Hematopoietic multipotent progenitor cell (in vitro differentiated cells): ENCODE results near the gene HIVEP2. TPM values are rescaled to one million over a fixed set of nuclear protein-coding genes. Genes with fewer than 3 reads are reported as not detected.

Experiments
- DNase-seq, 3 donors: peaks; one replicate each; pipeline ENCODE4 v3.0.0-alpha.2; 2011 to 2015; ENCODE audit warnings: low read depth in 2 of 3, low spot score in 2 of 3
- total RNA-seq: library from RNA; depleted of rRNA; stranded (reverse); fragments of >200 nt; gene quantifications from one replicate; pipeline ENCODE4 v1.2.3, GENCODE V29; 2012

Gene HIVEP2
- total RNA-seq, 1 donor, result 12.4 TPM

DNA sequence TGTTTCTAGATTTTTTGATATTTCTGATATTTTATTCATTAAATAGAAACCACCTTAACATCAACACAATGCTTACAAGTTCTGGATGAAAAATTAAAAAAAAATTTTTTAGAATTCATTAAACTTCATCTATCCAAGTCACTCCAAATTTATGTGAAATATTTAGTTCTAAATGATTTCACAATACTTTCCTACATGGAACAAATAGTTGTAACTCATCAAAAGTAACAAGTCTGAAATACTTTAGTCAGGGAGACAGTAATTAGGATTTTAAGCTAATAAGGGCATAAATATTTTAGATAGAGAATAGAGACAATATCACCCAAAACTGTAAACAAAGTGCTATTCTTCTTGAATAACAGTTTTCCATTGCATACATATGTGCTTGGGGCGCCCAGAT lies 147.8 kb downstream of the HIVEP2 start:
- no peak for DNase-seq

DNA sequence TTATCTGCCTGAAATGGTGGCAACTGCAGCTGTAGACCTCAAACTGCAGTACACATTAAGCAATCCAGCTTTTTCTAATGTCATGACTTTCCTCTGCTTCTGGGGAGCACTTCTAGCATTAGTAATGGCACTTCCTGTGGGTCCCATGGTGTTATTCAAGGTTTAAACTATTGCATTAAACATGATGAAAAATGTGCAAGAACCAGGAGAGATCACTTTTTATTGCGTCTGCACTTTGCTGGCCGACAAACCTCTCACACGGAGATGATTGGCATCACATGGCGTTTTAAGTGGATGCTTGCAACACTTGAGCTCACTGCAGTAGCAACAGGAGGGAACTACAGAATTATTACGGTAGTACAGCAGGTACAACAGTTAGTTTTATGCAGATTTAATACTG lies 148.4 kb downstream of the HIVEP2 start:
- no peak for DNase-seq

DNA sequence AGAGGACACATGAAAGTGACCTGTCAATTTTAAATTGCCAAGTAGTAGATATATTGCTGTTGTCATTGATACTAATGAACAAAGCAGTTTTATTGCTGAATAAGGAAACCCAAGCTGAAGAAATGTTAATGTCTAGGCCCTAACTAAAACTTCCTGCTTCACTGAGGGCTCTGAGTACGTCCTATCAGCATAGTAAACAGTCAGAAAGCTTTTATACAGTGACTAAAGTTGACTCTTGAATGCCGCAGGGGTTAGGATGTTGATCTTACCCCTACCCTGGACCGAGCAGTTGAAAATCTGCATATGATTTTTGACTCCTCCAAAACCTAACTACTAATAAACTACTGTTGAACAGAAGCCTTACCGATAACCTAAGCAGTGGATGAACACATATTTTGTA lies 149.0 kb downstream of the HIVEP2 start:
- DNase-seq, result no peak

DNA sequence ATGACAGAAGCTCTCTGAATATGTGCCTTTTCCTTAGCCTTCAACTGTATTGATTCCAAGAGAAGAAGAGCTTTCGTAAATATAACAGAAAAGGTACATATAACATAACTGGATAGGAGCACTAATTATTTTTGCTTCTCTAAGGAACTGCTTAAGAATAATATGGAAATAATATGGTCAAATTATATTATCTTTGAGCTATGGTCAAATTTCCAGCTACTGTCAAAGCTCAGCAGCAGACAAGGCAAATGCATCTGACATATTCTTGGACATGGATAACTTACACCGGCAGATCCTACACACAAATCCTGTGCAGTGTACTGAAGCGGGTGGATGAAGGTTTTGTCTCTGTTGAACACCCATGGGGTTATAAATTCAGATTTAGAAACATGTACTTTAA lies 150.6 kb downstream of the HIVEP2 start:
- DNase-seq, result no peak

DNA sequence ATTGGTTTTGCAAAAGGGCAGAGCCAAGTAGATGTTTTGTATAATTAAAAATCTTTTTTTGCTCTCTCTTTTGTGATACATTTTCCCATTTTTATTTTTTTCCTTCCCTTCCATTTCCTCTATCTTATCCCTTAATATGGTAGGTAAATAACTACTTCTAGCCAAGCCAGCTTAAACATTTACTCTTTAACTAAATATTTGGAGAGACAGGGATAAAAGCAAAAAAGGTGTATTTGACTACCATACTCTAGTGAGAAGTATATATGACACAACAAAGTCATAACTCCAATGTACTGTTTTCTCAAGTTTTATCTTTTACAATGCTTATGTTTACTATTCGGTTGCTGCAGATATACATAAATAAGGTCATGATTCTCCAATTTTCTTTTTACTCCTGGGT lies 154.7 kb downstream of the HIVEP2 start:
- DNase-seq, result no peak

DNA sequence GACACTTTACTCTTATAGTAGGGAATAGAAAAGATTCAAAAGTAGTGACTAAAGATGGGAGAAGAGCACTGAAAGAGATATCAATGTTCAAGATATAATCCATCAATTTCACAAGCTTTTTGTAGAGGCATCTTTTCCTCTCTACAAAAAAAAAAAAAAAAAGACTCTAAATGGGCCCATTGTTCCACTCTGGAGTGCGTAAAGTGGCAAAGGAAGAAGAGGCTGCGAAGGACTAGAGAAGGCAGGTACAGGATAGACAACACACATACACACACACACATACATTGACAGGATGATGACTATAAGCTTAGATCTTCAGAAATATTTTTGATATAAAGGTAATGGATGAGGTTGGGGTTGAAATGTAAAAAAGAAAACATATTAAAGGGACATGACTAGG lies 157.6 kb downstream of the HIVEP2 start:
- no peak for DNase-seq

DNA sequence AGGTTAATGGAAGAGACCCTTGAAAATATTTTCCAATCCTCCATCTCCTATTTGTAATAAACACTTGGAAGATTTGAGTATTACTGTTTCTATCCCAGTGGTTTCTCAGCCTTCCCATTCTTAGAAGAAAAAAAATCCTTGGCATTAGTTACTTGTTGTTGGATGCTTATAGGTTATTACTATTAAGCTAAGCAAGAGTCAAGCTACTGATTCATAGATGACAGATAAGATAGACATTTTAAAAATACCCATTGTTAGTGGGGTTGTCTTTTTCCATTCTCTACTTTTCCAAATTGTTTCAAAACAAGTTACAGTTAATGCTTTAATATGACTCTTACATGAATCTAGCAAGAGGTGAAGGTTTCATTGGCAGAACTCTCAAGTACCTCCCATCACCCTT lies 158.5 kb downstream of the HIVEP2 start:
- DNase-seq, result no peak

DNA sequence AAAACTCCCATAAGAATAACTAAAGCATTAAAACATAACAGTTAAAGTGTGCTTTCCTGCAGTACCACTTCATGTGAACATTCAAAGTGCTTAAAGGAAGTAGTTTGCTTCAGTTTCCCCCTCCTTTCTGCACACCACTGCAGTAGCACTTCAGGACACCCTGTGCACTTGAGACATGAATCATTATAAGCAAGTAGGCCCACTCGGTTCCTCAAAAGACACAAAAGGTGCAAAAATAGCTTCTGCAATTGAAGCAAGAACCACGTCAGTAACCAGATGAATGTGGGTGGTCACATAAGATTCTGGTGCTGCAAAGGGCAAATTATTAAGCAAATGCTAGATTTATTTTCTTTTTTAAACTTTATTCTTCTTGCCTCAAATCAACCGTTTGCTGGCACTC lies 160.6 kb downstream of the HIVEP2 start:
- peak in 2 of 3 donors; percentile 51 to 74 for DNase-seq

DNA sequence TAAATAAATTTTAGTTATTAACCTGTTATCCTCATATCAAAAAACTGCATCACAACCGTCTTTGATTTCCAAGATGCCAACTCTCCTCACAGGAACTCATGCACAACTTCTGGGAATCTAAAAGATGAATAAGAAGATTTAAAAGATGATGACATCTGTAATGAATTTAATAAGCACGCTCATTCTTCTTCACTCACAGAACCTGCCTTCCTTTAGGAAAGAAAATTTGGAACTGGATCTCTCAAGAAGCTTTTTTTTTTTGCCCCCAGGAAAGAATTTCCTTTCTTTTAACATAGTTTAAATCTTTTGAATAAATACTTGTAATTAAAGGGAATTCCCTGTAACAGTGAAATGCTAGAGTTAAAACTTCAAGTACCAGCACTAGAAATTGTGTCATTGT lies 161.5 kb downstream of the HIVEP2 start:
- no peak for DNase-seq

DNA sequence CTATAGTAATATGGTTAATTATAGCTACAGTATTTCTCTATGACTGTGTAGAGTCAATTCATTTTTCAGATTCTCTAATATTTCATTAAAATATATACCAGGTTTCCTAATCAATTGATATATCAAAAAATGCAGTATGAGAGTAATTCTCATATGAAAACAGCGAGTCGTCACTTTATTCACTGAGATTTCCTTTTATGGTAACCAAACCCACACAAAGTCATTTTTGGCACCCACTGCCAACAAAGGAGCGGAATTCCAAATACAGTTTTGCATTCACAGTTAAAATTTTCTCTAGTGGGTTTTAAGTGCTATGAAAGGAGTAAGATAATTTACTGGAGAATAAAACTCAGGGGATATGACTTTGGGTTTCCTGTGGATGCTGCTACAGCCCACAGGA lies 163.8 kb downstream of the HIVEP2 start:
- DNase-seq, result no peak

DNA sequence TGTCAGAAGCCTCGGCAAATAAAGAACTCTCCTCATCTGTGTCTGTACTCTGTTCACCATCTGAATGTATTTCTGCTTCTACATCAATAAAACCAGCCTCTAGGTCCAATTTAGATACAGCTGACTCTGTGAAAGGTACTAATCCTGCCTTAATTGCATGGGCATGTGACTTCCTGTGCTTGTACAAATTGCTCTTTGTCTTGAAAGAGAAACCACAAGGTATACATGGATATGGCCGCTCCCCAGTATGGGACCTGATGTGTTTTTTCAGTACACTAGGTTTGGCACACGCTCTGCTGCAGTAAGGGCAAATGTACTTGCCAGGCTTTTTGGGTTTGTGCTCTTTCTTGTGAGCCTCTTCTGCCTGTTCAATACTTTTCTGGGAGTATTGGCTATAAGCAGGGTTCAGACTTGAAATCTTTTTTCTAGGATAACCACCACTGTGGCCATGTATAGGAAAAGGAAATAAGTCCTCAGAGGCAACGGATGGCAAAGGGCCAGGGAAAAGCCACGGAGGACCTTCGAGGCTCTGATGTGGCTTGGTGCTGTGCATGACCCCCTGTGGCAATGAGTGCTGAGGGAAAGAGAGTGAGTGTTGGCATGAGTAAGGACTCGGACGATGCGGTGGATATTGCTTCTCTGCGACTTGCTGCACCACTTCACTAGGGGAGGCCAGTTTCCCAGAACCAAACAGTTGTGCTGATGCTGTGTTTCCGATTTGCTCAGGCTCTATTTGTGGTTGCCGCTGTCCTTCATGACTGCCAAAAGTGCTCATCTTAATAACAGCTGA lies 170.9 kb downstream of the HIVEP2 start:
- DNase-seq, result no peak

DNA sequence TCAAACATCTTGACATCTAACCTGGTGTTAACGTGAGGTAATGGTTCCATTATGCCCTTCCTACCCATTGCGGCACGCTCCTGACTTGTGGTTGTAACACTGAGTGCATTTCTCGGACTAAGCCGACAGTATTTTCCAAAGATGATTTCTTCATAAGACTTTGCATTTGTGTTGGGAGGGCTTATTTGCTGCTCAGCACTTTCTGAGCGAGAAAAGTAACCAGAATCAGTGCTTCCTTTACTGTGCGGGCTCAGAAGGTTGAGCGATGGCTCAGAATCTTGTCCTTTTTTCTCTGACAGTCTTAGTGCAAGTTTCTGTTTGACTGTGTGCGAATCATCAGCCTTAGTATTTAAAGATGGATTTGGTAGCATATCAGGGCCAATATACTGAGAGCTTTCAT lies 171.7 kb downstream of the HIVEP2 start:
- DNase-seq, result no peak

DNA sequence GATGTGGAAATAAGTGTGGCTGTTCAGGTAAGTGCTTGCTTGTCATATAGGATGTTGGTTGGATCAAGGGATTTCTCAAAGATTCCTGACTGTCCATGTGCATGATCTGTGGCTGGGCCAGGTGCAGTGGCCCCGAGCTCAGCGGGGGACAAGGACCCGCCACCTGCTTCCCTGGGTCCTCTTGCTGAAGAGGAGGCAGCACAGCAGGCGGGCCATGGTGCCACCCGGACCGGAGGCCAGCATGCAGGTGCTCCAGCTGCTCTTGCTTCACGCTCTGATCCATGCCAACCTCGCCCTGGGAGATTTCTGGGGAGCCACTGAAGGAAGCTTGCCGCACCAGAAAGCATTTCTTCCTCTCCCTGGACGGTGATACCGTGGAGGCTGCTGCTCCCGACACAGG lies 173.8 kb downstream of the HIVEP2 start:
- DNase-seq, result no peak

DNA sequence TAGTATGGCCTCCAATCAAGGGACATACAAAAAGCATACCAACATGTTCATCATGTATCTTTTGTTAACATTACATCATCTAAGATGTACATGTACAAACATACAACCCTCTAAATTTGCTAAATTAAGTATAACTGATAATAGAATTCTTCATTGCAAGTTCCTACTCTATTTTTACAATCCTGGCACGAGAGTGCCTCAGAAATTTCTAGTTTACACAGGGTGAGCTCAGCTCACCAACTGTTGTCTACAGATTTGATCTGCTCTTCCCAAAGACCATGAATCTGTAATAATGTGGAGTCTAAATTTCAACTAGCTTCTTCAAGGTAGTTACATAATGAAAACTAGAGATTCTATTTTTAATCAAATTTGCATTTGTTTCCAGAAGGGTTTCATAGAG lies 179.7 kb downstream of the HIVEP2 start:
- DNase-seq, result no peak

DNA sequence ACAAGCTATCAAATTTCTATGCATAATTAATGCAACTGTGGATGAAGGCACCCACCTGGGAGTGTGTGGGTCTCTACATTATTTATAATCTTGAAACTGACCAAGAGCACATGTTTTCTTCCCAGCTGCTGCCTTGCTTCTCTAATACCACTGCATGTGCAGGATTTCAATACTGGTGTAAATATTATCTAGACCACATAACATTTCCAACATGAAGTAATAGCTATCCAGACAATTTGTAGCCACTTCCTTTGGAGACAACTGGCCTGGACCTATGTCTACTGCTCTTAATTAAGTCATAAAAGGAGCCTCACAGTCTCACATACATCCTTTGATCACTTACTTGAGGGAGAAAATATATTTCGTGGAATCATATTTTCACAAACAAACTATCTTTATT lies 180.7 kb downstream of the HIVEP2 start:
- no peak for DNase-seq

DNA sequence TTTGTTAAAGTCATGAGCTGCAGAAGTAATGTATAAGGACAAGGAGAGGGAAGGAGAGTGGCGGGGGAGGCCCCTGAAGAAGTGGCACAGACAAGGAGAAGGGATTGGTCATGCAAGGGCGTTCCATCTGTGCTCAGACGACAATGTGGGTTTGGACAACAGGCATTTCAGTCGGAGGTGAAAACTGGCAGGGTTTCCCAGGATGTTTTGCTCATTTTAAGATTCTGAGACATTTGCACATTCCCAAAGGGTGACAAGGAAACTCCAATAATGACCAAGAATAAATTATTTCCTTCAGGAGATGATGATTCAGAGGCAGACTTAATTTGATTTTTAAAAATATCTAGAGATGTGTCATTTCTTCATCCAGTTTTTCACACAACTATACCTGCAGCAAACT lies 181.8 kb downstream of the HIVEP2 start:
- no peak for DNase-seq

DNA sequence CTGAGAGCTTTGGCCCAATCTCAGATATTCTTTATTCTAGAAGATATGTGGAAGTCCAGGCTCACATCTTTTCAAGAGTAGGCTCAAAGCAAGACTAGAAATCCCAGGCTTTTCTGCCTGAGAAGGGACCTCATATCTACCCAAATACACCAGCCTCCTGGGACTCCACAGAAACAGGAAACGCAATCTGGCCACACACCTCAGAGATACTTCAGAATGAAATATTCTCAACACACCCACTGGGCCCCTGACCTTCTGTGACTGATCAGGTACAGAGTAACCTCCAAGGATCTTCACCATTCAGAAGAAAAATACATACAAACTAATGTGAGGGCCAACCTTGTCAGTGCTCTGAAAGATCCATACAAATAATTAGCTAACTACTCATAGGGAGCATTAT lies 183.2 kb downstream of the HIVEP2 start:
- no peak for DNase-seq

DNA sequence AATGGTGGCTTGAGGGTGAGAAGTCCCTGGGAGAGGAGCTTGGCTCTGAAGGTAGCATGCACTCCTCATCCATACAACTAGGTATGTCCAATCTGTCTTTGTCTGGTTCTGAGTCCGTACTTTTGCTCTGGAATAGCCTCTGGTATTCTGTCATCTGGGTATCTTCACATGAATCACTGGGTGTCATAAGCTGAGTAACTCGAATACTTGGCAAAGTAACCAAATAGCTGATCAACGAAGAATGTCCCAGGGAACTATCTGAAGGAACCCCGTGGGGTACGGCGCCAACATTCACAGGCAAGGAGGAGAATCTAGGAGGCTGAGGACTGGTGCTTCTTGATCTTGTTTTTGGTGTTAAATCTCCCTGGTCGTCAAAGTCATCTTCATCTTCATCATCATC lies 184.8 kb downstream of the HIVEP2 start:
- DNase-seq, result no peak

DNA sequence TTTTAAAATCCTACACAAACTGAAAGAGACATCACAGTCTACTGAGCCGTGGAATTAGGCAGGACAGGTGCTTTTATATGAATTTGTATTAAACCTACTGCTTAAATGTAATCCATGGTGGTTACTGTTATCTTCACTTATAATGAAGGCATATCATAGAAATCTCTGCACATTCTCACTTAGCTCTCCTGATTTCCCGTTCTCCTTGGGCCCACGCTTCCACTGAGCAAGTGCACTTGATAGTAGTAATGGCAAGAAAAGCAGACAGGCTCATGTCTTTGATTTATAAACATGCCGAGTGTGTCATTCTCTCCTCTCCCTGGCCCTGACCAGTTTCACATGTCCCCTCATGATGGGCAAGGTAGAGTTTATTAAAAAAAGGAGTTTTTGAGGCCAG lies 186.3 kb downstream of the HIVEP2 start:
- DNase-seq, result no peak

DNA sequence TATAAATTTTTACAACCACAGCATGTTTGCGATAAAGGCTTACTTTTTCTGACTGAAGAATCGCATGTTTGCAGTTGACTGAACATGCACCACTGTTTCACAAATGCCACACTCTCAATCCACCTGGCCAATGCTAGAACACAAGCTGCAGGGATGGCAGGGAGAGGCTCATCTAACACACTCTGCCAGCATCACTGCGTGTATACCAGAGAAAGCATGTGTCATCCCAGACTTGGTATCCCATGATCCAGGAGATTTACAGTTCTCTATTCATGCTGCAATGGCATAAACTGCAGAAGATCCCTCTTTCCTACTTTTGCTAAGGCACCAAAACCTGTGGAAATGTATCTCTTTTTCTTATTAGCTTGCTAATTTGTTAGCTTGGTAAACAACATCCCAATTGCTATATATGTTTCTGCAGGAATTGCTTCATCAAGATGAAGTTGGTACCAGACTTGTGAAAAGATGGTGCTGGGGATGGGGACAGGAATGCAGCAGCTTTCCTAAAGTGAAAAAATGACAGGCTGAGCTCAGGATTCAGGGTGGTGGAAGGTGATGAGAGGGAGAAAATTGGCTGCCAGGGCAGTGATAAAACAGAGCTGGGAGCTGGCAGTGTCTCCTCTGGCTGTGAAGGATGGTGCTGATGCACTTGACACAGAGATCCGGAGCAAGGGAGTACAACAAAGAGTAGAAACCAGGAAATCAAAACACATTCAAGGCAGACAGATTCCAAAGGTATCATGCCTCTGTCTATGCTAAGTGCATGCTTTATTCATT lies 186.9 kb downstream of the HIVEP2 start:
- no peak for DNase-seq

DNA sequence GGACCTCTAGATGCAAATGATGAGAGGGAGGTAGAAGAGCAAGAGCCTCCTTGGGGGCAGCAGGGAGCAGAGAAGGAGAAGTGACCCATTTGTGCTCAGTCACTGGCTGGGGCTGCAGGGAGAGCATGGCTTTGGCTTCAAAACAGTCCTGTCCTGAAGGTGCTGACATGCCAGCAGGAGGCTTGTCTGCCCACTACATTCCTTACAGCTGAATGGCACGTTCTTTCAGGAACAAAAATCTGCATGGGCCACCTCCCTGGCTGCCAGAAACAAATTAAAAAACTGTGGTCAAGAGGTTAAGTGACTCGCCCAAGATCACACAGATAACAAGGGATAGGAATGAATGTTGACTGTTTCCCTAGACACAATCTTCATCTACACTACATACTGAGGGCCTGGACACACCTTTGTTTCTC lies 188.8 kb downstream of the HIVEP2 start:
- DNase-seq, result no peak

DNA sequence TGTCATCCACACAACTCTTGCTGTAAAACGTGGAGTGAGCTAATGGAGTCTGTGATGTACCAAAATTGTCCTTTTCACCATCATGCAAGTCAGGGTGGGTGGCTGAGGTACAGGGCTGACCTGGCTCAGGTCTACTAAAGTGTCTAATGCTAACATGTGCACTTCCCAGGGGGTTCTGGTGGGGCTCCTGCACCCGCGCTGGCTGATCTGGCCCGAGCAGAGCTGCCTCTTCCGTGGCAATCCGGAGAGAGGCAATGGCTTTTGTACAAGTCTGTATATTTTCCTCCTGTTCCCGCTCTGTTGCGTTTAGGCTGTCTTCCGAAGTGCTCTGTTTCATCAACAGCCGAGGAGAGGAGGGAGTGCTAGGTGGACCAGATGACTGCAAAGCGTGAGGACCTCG lies 191.8 kb downstream of the HIVEP2 start:
- no peak for DNase-seq
